Measurements from ENCODE around the gene PMVK.

PMVK gene

GRCh38 chr1:154888757-154889156, 47.8 kb downstream of the PMVK start:
- Histone ChIP-seq H3K27ac (ENCODE audit: low read length) (no peak overlapping the region), H4K20me1 (ENCODE audit: insufficient read depth, low read length) (no peaks in the 10 kb centered on the region), H3K4me1 (ENCODE audit: insufficient read depth, low read length) (no peaks in the 10 kb centered on the region), H3K4me3 (ENCODE audit: low read depth in 1 of 2, low read length in 2 of 2) (no peak overlapping the region), H3K36me3 (ENCODE audit: insufficient read depth, low read length) (no peaks in the 10 kb centered on the region), H3K27me3 (ENCODE audit: insufficient read depth, low read length, poor library complexity) (peaks cover 19% of the 10 kb centered on the region), H2AFZ (ENCODE audit: low read depth, low read length) (no peak overlapping the region), H3K79me2 (ENCODE audit: insufficient read depth, low read length) (no peaks in the 10 kb centered on the region), H3K9me3 (ENCODE audit: insufficient read depth, low read length, severe bottlenecking) (no peaks in the 10 kb centered on the region), H3K4me2 (ENCODE audit: insufficient read depth, low read length) (no peak overlapping the region), H3K9ac (ENCODE audit: low read depth, low read length) (no peak overlapping the region)
- DNase-seq (no peak), ATAC-seq (ENCODE audit: insufficient read depth, low read depth) (no peak)
- no peak for TF ChIP-seq EZH2 (IDR thresholded peaks at IDR 0.05; ENCODE audit: borderline replicate concordance, low read depth, low read length, severe bottlenecking)
- TF ChIP-seq CTCF (IDR thresholded peaks at IDR 0.05; ENCODE audit: borderline replicate concordance, extremely low read depth, low read length, poor library complexity, severe bottlenecking): no peak

GRCh38 chr1:154886281-154887015, 50.1 kb downstream of the PMVK start:
- Histone ChIP-seq H3K4me1 (ENCODE audit: insufficient read depth, low read length) (no peaks in the 10 kb centered on the region), H3K79me2 (ENCODE audit: insufficient read depth, low read length) (no peaks in the 10 kb centered on the region), H3K9me3 (ENCODE audit: insufficient read depth, low read length, severe bottlenecking) (no peaks in the 10 kb centered on the region), H3K27me3 (ENCODE audit: insufficient read depth, low read length, poor library complexity) (peaks cover 19% of the 10 kb centered on the region), H3K4me2 (ENCODE audit: insufficient read depth, low read length) (no peak overlapping the region), H4K20me1 (ENCODE audit: insufficient read depth, low read length) (no peaks in the 10 kb centered on the region), H2AFZ (ENCODE audit: low read depth, low read length) (no peak overlapping the region), H3K27ac (ENCODE audit: low read length) (no peak overlapping the region), H3K4me3 (ENCODE audit: low read depth in 1 of 2, low read length in 2 of 2) (no peak overlapping the region), H3K9ac (ENCODE audit: low read depth, low read length) (no peak overlapping the region), H3K36me3 (ENCODE audit: insufficient read depth, low read length) (no peaks in the 10 kb centered on the region)
- TF ChIP-seq EZH2 (IDR thresholded peaks at IDR 0.05; ENCODE audit: borderline replicate concordance, low read depth, low read length, severe bottlenecking) (no peak), CTCF (IDR thresholded peaks at IDR 0.05; ENCODE audit: borderline replicate concordance, extremely low read depth, low read length, poor library complexity, severe bottlenecking) (no peak)
- no peak for ATAC-seq (ENCODE audit: insufficient read depth, low read depth)
- no peak for DNase-seq

DNA sequence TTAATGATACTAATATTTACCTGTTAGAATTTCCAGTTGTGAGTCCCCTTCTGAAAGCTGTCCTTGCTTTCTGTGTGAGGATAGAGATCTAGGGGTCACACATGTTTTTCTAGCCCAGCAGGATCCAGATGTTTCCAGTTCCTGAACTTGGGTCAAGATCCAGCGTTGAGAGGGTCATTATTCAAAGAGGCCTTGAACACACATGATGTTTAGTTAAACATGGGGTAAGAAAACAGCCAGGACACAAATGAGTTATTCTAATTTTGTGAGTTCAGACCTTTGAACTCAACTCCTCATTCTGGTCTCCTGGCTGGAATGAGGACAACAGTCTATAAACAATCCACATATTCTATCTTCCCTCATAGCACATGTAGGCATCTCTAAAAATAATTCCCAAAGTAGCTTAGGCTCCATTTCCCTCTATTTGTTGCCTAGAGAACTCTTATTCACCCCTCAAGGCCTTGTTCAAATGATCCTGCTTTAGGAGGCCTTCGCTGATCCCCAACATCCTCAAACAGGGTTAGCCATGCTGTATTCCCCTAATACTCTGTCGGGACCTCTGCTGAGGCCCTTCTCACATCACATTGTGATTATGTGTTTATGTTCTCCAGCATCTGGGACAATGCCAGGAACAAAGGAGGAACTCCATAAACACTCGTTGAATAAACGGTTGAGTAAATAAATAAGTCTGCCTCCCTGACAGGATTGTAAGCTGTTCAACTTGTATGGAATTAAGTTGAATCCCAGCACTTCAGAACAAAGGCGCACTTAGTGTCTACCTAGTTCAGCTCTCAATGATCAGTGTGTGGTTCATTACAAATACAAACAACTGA, 51.4 kb downstream of the PMVK start:
- no peak overlapping the region for H3K4me3 ChIP-seq (ENCODE audit: low read depth in 1 of 2, low read length in 2 of 2)
- no peak for TF ChIP-seq EZH2 (IDR thresholded peaks at IDR 0.05; ENCODE audit: borderline replicate concordance, low read depth, low read length, severe bottlenecking)
- H3K27me3 ChIP-seq (ENCODE audit: insufficient read depth, low read length, poor library complexity): peaks cover 28% of the 10 kb centered on the region
- H3K4me1 ChIP-seq (ENCODE audit: insufficient read depth, low read length): no peaks in the 10 kb centered on the region
- no peak overlapping the region for H3K4me2 ChIP-seq (ENCODE audit: insufficient read depth, low read length)
- H3K36me3 ChIP-seq (ENCODE audit: insufficient read depth, low read length): no peaks in the 10 kb centered on the region
- no peak for DNase-seq
- no peak for ATAC-seq (ENCODE audit: insufficient read depth, low read depth)
- H3K9ac ChIP-seq (ENCODE audit: low read depth, low read length): no peak overlapping the region
- no peaks in the 10 kb centered on the region for H3K9me3 ChIP-seq (ENCODE audit: insufficient read depth, low read length, severe bottlenecking)
- H2AFZ ChIP-seq (ENCODE audit: low read depth, low read length): no peak overlapping the region
- H4K20me1 ChIP-seq (ENCODE audit: insufficient read depth, low read length): no peaks in the 10 kb centered on the region
- H3K27ac ChIP-seq (ENCODE audit: low read length): no peak overlapping the region
- no peaks in the 10 kb centered on the region for H3K79me2 ChIP-seq (ENCODE audit: insufficient read depth, low read length)
